ENCODE measurements around the gene ERC1.

Gene ERC1

GRCh38 chr12:1319212-1319611 lies 328.2 kb downstream of the ERC1 start:
- Histone ChIP-seq H3K27ac (ENCODE audit: low read depth, low read length) (peak overlapping the region; percentile 11; the same call in 1 of the 2 replicates), H3K4me3 (ENCODE audit: low read depth, low read length) (no peak overlapping the region)

GRCh38 chr12:1320021-1320420 lies 329.0 kb downstream of the ERC1 start:
- Histone ChIP-seq H3K4me1 (ENCODE audit: control insufficient read depth, insufficient read depth, low read length) (peaks cover 14% of the 10 kb centered on the region), H3K9ac (ENCODE audit: low read length) (no peak overlapping the region), H3K36me3 (ENCODE audit: control insufficient read depth, insufficient read depth, low read length) (no peaks in the 10 kb centered on the region), H3K27ac (ENCODE audit: low read depth, low read length) (no peak overlapping the region), H3K9me3 (ENCODE audit: control insufficient read depth, insufficient read depth, low read depth, low read length) (no peaks in the 10 kb centered on the region), H3K27me3 (ENCODE audit: control insufficient read depth, insufficient read depth, low read length) (no peaks in the 10 kb centered on the region), H3K4me3 (ENCODE audit: low read depth, low read length) (no peak overlapping the region)

More at GRCh38 chr12:1319212-1319611, 328.2 kb downstream of the ERC1 start:
- peaks cover 14% of the 10 kb centered on the region for H3K4me1 ChIP-seq (ENCODE audit: control insufficient read depth, insufficient read depth, low read length)
- H3K9me3 ChIP-seq (ENCODE audit: control insufficient read depth, insufficient read depth, low read depth, low read length): no peaks in the 10 kb centered on the region
- H3K9ac ChIP-seq (ENCODE audit: low read length): no peak overlapping the region
- H3K27me3 ChIP-seq (ENCODE audit: control insufficient read depth, insufficient read depth, low read length): no peaks in the 10 kb centered on the region
- no peaks in the 10 kb centered on the region for H3K36me3 ChIP-seq (ENCODE audit: control insufficient read depth, insufficient read depth, low read length)

- no peak overlapping the region for H3K4me3 ChIP-seq (ENCODE audit: low read depth, low read length)
Observed at GRCh38 chr12:1322821-1323220, 331.8 kb downstream of the ERC1 start.

GRCh38 chr12:1324099-1324498 lies 333.1 kb downstream of the ERC1 start:
- Histone ChIP-seq H3K9ac (ENCODE audit: low read length) (no peak overlapping the region), H3K4me1 (ENCODE audit: control insufficient read depth, insufficient read depth, low read length) (peaks cover 3% of the 10 kb centered on the region), H3K9me3 (ENCODE audit: control insufficient read depth, insufficient read depth, low read depth, low read length) (no peaks in the 10 kb centered on the region), H3K27me3 (ENCODE audit: control insufficient read depth, insufficient read depth, low read length) (no peaks in the 10 kb centered on the region), H3K4me3 (ENCODE audit: low read depth, low read length) (no peak overlapping the region), H3K36me3 (ENCODE audit: control insufficient read depth, insufficient read depth, low read length) (no peaks in the 10 kb centered on the region), H3K27ac (ENCODE audit: low read depth, low read length) (no peak overlapping the region)

More at GRCh38 chr12:1322821-1323220, 331.8 kb downstream of the ERC1 start:
- H3K27me3 ChIP-seq (ENCODE audit: control insufficient read depth, insufficient read depth, low read length): no peaks in the 10 kb centered on the region
- H3K36me3 ChIP-seq (ENCODE audit: control insufficient read depth, insufficient read depth, low read length): no peaks in the 10 kb centered on the region
- no peak overlapping the region for H3K27ac ChIP-seq (ENCODE audit: low read depth, low read length)
- peaks cover 14% of the 10 kb centered on the region for H3K4me1 ChIP-seq (ENCODE audit: control insufficient read depth, insufficient read depth, low read length)
- no peaks in the 10 kb centered on the region for H3K9me3 ChIP-seq (ENCODE audit: control insufficient read depth, insufficient read depth, low read depth, low read length)
- H3K9ac ChIP-seq (ENCODE audit: low read length): no peak overlapping the region

GRCh38 chr12:1324910-1325309 lies 333.9 kb downstream of the ERC1 start:
- no peaks in the 10 kb centered on the region for H3K9me3 ChIP-seq (ENCODE audit: control insufficient read depth, insufficient read depth, low read depth, low read length)
- no peaks in the 10 kb centered on the region for H3K4me1 ChIP-seq (ENCODE audit: control insufficient read depth, insufficient read depth, low read length)
- no peaks in the 10 kb centered on the region for H3K27me3 ChIP-seq (ENCODE audit: control insufficient read depth, insufficient read depth, low read length)
- no peak overlapping the region for H3K4me3 ChIP-seq (ENCODE audit: low read depth, low read length)
- H3K36me3 ChIP-seq (ENCODE audit: control insufficient read depth, insufficient read depth, low read length): no peaks in the 10 kb centered on the region
- H3K9ac ChIP-seq (ENCODE audit: low read length): no peak overlapping the region
- H3K27ac ChIP-seq (ENCODE audit: low read depth, low read length): no peak overlapping the region

GRCh38 chr12:1325666-1326065 lies 334.6 kb downstream of the ERC1 start:
- no peak overlapping the region for H3K9ac ChIP-seq (ENCODE audit: low read length)

GRCh38 chr12:1326258-1326657 lies 335.2 kb downstream of the ERC1 start:
- Histone ChIP-seq H3K27me3 (ENCODE audit: control insufficient read depth, insufficient read depth, low read length) (no peaks in the 10 kb centered on the region), H3K4me3 (ENCODE audit: low read depth, low read length) (no peak overlapping the region), H3K27ac (ENCODE audit: low read depth, low read length) (no peak overlapping the region), H3K4me1 (ENCODE audit: control insufficient read depth, insufficient read depth, low read length) (no peaks in the 10 kb centered on the region), H3K9ac (ENCODE audit: low read length) (no peak overlapping the region), H3K36me3 (ENCODE audit: control insufficient read depth, insufficient read depth, low read length) (no peaks in the 10 kb centered on the region), H3K9me3 (ENCODE audit: control insufficient read depth, insufficient read depth, low read depth, low read length) (no peaks in the 10 kb centered on the region)

More at GRCh38 chr12:1325666-1326065, 334.6 kb downstream of the ERC1 start:
- Histone ChIP-seq H3K9me3 (ENCODE audit: control insufficient read depth, insufficient read depth, low read depth, low read length) (no peaks in the 10 kb centered on the region), H3K36me3 (ENCODE audit: control insufficient read depth, insufficient read depth, low read length) (no peaks in the 10 kb centered on the region), H3K27me3 (ENCODE audit: control insufficient read depth, insufficient read depth, low read length) (no peaks in the 10 kb centered on the region), H3K27ac (ENCODE audit: low read depth, low read length) (no peak overlapping the region), H3K4me3 (ENCODE audit: low read depth, low read length) (no peak overlapping the region), H3K4me1 (ENCODE audit: control insufficient read depth, insufficient read depth, low read length) (no peaks in the 10 kb centered on the region)

GRCh38 chr12:1328391-1328790 lies 337.4 kb downstream of the ERC1 start:
- no peaks in the 10 kb centered on the region for H3K27me3 ChIP-seq (ENCODE audit: control insufficient read depth, insufficient read depth, low read length)
- H3K27ac ChIP-seq (ENCODE audit: low read depth, low read length): no peak overlapping the region
- 0 out of 2 replicates have a peak, but pooled peaks cover 2% of the 10 kb centered on the region for H3K9me3 ChIP-seq (ENCODE audit: control insufficient read depth, insufficient read depth, low read depth, low read length)
- H3K9ac ChIP-seq (ENCODE audit: low read length): no peak overlapping the region
- H3K4me1 ChIP-seq (ENCODE audit: control insufficient read depth, insufficient read depth, low read length): no peaks in the 10 kb centered on the region
- no peaks in the 10 kb centered on the region for H3K36me3 ChIP-seq (ENCODE audit: control insufficient read depth, insufficient read depth, low read length)
- H3K4me3 ChIP-seq (ENCODE audit: low read depth, low read length): no peak overlapping the region

GRCh38 chr12:1329784-1330476 lies 338.9 kb downstream of the ERC1 start:
- no peak overlapping the region for H3K9ac ChIP-seq (ENCODE audit: low read length)
- H3K27me3 ChIP-seq (ENCODE audit: control insufficient read depth, insufficient read depth, low read length): no peaks in the 10 kb centered on the region
- peaks cover 2% of the 10 kb centered on the region; the same call in 1 of the 2 replicates for H3K9me3 ChIP-seq (ENCODE audit: control insufficient read depth, insufficient read depth, low read depth, low read length)

GRCh38 chr12:1330477-1330827 lies 339.4 kb downstream of the ERC1 start:
- Histone ChIP-seq H3K9ac (ENCODE audit: low read length) (no peak overlapping the region), H3K27ac (ENCODE audit: low read depth, low read length) (no peak overlapping the region), H3K36me3 (ENCODE audit: control insufficient read depth, insufficient read depth, low read length) (no peaks in the 10 kb centered on the region), H3K27me3 (ENCODE audit: control insufficient read depth, insufficient read depth, low read length) (no peaks in the 10 kb centered on the region), H3K4me3 (ENCODE audit: low read depth, low read length) (no peak overlapping the region), H3K9me3 (ENCODE audit: control insufficient read depth, insufficient read depth, low read depth, low read length) (peaks cover 2% of the 10 kb centered on the region; the same call in 1 of the 2 replicates), H3K4me1 (ENCODE audit: control insufficient read depth, insufficient read depth, low read length) (no peaks in the 10 kb centered on the region)

More at GRCh38 chr12:1329784-1330476, 338.9 kb downstream of the ERC1 start:
- no peaks in the 10 kb centered on the region for H3K4me1 ChIP-seq (ENCODE audit: control insufficient read depth, insufficient read depth, low read length)
- H3K36me3 ChIP-seq (ENCODE audit: control insufficient read depth, insufficient read depth, low read length): no peaks in the 10 kb centered on the region
- no peak overlapping the region for H3K27ac ChIP-seq (ENCODE audit: low read depth, low read length)
- H3K4me3 ChIP-seq (ENCODE audit: low read depth, low read length): no peak overlapping the region

GRCh38 chr12:1332327-1332726 lies 341.3 kb downstream of the ERC1 start:
- Histone ChIP-seq H3K4me1 (ENCODE audit: control insufficient read depth, insufficient read depth, low read length) (no peaks in the 10 kb centered on the region), H3K9me3 (ENCODE audit: control insufficient read depth, insufficient read depth, low read depth, low read length) (peaks cover 2% of the 10 kb centered on the region; the same call in 1 of the 2 replicates), H3K36me3 (ENCODE audit: control insufficient read depth, insufficient read depth, low read length) (no peaks in the 10 kb centered on the region), H3K27ac (ENCODE audit: low read depth, low read length) (no peak overlapping the region), H3K9ac (ENCODE audit: low read length) (no peak overlapping the region), H3K4me3 (ENCODE audit: low read depth, low read length) (no peak overlapping the region), H3K27me3 (ENCODE audit: control insufficient read depth, insufficient read depth, low read length) (no peaks in the 10 kb centered on the region)

Measured in HUES6 (cell line).